ENCODE measurements around the gene RIT1. TPM values are rescaled to one million over a fixed set of nuclear protein-coding genes. Genes with fewer than 3 reads are reported as not detected.

RIT1 gene
- total RNA-seq, 2 experiments from 2014 or later: 15.9 to 21.0 TPM

- intact Hi-C loops (cut with micrococcal nuclease; ENCODE audit: unreplicated experiment): no loop called here
- ChIA-PET POLR2A (interaction anchor here (0.6 to 1.3 kb wide), 2 partner anchors 21 to 352 kb away, joined by 3 read pairs; partner anchors contain the start of gene SYT11), CTCF (ENCODE audit: unreplicated experiment) (no interaction called here)
- Histone ChIP-seq H3K4me3 (ENCODE audit: low read depth, low read length, poor library complexity, severe bottlenecking) (no peak overlapping the region), H2AFZ (ENCODE audit: low read length) (no peak overlapping the region), H3K4me2 (ENCODE audit: low read length) (peak overlapping the region; percentile 82; the same call in 1 of the 2 replicates), H3K9me3 (ENCODE audit: low read length) (no peaks in the 10 kb centered on the region), H3K9me2 (ENCODE audit: insufficient read depth, low read length) (no peaks in the 10 kb centered on the region), H3K36me3 (ENCODE audit: insufficient read depth, low read length) (peaks cover 67% of the 10 kb centered on the region), H4K20me1 (ENCODE audit: insufficient read depth, low read length) (no peaks in the 10 kb centered on the region), H3K79me2 (ENCODE audit: insufficient read depth, low read depth, low read length) (peaks cover 64% of the 10 kb centered on the region), H3K27ac (ENCODE audit: low read depth, low read length, poor library complexity, severe bottlenecking) (peak overlapping the region; percentile 96), H3K4me1 (ENCODE audit: insufficient read depth, low read length, poor library complexity, severe bottlenecking) (peaks cover 67% of the 10 kb centered on the region)
- DNase-seq (ENCODE audit: low spot score): no peak
- TF ChIP-seq CTCF (conservative IDR thresholded peaks at IDR 0.05; ENCODE audit: low read length): no peak
- TF ChIP-seq EZH2phosphoT487 (IDR thresholded peaks at IDR 0.05; ENCODE audit: borderline replicate concordance, low read depth, low read length): no peak
- BruUV-seq (replicated peaks): no TSS peak
Observed at GRCh38 chr1:155880251-155880650, 30.9 kb downstream of the RIT1 start.

- Histone ChIP-seq H3K4me2 (ENCODE audit: low read length) (no peak overlapping the region), H2AFZ (ENCODE audit: low read length) (no peak overlapping the region), H4K20me1 (ENCODE audit: insufficient read depth, low read length) (no peaks in the 10 kb centered on the region), H3K4me1 (ENCODE audit: insufficient read depth, low read length, poor library complexity, severe bottlenecking) (peaks cover 50% of the 10 kb centered on the region), H3K4me3 (ENCODE audit: low read depth, low read length, poor library complexity, severe bottlenecking) (no peak overlapping the region), H3K27ac (ENCODE audit: low read depth, low read length, poor library complexity, severe bottlenecking) (no peak overlapping the region), H3K36me3 (ENCODE audit: insufficient read depth, low read length) (peaks cover 77% of the 10 kb centered on the region), H3K79me2 (ENCODE audit: insufficient read depth, low read depth, low read length) (peaks cover 67% of the 10 kb centered on the region), H3K9me2 (ENCODE audit: insufficient read depth, low read length) (no peaks in the 10 kb centered on the region), H3K9me3 (ENCODE audit: low read length) (no peaks in the 10 kb centered on the region)
- no peak for TF ChIP-seq EZH2phosphoT487 (IDR thresholded peaks at IDR 0.05; ENCODE audit: borderline replicate concordance, low read depth, low read length)
- TF ChIP-seq CTCF (conservative IDR thresholded peaks at IDR 0.05; ENCODE audit: low read length): no peak
- ChIA-PET CTCF (ENCODE audit: unreplicated experiment) (interaction anchor here (1.1 kb wide), 1 partner anchor 16 kb away, joined by 4 read pairs; no protein-coding TSS in a partner anchor), POLR2A (interaction anchor here (0.7 to 1.2 kb wide), 3 partner anchors 16 to 41 kb away, joined by 3 to 6 read pairs (median 4); partner anchors contain the start of gene SYT11)
- no peak for DNase-seq (ENCODE audit: low spot score)
- BruUV-seq (replicated peaks): no TSS peak
- intact Hi-C loops (cut with micrococcal nuclease; ENCODE audit: unreplicated experiment): no loop called here
Observed at GRCh38 chr1:155877945-155878344, 33.2 kb downstream of the RIT1 start.

- ChIA-PET POLR2A (interaction anchor here (0.7 to 4.8 kb wide), 5 partner anchors 9 to 41 kb away, joined by 3 to 42 read pairs (median 8); partner anchors contain the start of gene SYT11), CTCF (ENCODE audit: unreplicated experiment) (no interaction called here)
- intact Hi-C loops (cut with micrococcal nuclease; ENCODE audit: unreplicated experiment): no loop called here
- Histone ChIP-seq H3K9me3 (ENCODE audit: low read length) (no peaks in the 10 kb centered on the region), H4K20me1 (ENCODE audit: insufficient read depth, low read length) (no peaks in the 10 kb centered on the region), H3K4me1 (ENCODE audit: insufficient read depth, low read length, poor library complexity, severe bottlenecking) (peaks cover 24% of the 10 kb centered on the region), H3K4me3 (ENCODE audit: low read depth, low read length, poor library complexity, severe bottlenecking) (no peak overlapping the region), H3K27ac (ENCODE audit: low read depth, low read length, poor library complexity, severe bottlenecking) (no peak overlapping the region), H2AFZ (ENCODE audit: low read length) (no peak overlapping the region), H3K36me3 (ENCODE audit: insufficient read depth, low read length) (peaks cover 76% of the 10 kb centered on the region), H3K4me2 (ENCODE audit: low read length) (no peak overlapping the region), H3K79me2 (ENCODE audit: insufficient read depth, low read depth, low read length) (peaks cover 85% of the 10 kb centered on the region), H3K9me2 (ENCODE audit: insufficient read depth, low read length) (no peaks in the 10 kb centered on the region)
- no peak for DNase-seq (ENCODE audit: low spot score)
- no TSS peak for BruUV-seq (replicated peaks)
- no peak for TF ChIP-seq EZH2phosphoT487 (IDR thresholded peaks at IDR 0.05; ENCODE audit: borderline replicate concordance, low read depth, low read length)
- TF ChIP-seq CTCF (conservative IDR thresholded peaks at IDR 0.05; ENCODE audit: low read length): no peak
Observed at GRCh38 chr1:155873860-155874259, 37.3 kb downstream of the RIT1 start.

Data from OCI-LY7 (cell line).